GM19324 (cell line): ENCODE measurements around the gene CD96.

Experiments
- ATAC-seq: cut with Tn5 transposase; IDR thresholded peaks from one replicate; pipeline ENCODE4 v1.9.1; 2021; ENCODE audit warnings: mild to moderate bottlenecking, moderate library complexity; ENCODE audit not compliant: unreplicated experiment, low FRiP score

CD96 gene

GRCh38 chr3:111591555-111591954 lies 49.6 kb downstream of the CD96 start:
- ATAC-seq: no peak

GRCh38 chr3:111592143-111592542 lies 50.1 kb downstream of the CD96 start:
- no peak for ATAC-seq

GRCh38 chr3:111592936-111593335 lies 50.9 kb downstream of the CD96 start:
- no peak for ATAC-seq

- ATAC-seq: peak; percentile 3
Measured at GRCh38 chr3:111593666-111594065, 51.7 kb downstream of the CD96 start.

GRCh38 chr3:111594205-111594604 lies 52.2 kb downstream of the CD96 start:
- ATAC-seq: peak; percentile 47

- ATAC-seq: no peak
Measured at GRCh38 chr3:111594781-111595180, 52.8 kb downstream of the CD96 start.

- ATAC-seq: no peak
Measured at GRCh38 chr3:111595232-111595631, 53.2 kb downstream of the CD96 start, which contains the start of gene ZBED2. ZBED2 (minus strand) TSS chr3:111595346; CDS start chr3:111594201, 1,145 bp downstream.

GRCh38 chr3:111596328-111596727 lies 54.3 kb downstream of the CD96 start:
- no peak for ATAC-seq

GRCh38 chr3:111598139-111598538 lies 56.1 kb downstream of the CD96 start:
- ATAC-seq: no peak

GRCh38 chr3:111598552-111598951 lies 56.6 kb downstream of the CD96 start:
- no peak for ATAC-seq

GRCh38 chr3:111601810-111602209 lies 59.8 kb downstream of the CD96 start:
- no peak for ATAC-seq

GRCh38 chr3:111603679-111604078 lies 61.7 kb downstream of the CD96 start:
- ATAC-seq: peak; percentile 44

- no peak for ATAC-seq
Measured at GRCh38 chr3:111604119-111604518, 62.1 kb downstream of the CD96 start.

GRCh38 chr3:111605018-111605417 lies 63.0 kb downstream of the CD96 start:
- no peak for ATAC-seq

GRCh38 chr3:111605493-111605892 lies 63.5 kb downstream of the CD96 start:
- no peak for ATAC-seq

GRCh38 chr3:111607240-111607920 lies 65.4 kb downstream of the CD96 start:
- no peak for ATAC-seq

GRCh38 chr3:111608383-111608782 lies 66.4 kb downstream of the CD96 start:
- peak; percentile 40 for ATAC-seq

GRCh38 chr3:111609700-111610099 lies 67.7 kb downstream of the CD96 start:
- ATAC-seq: no peak

GRCh38 chr3:111610189-111610588 lies 68.2 kb downstream of the CD96 start:
- peak; percentile 75 for ATAC-seq

- ATAC-seq: no peak
Measured at GRCh38 chr3:111610612-111611054, 68.6 kb downstream of the CD96 start.

GRCh38 chr3:111613294-111613693 lies 71.3 kb downstream of the CD96 start:
- ATAC-seq: no peak

GRCh38 chr3:111615880-111616279 lies 73.9 kb downstream of the CD96 start:
- ATAC-seq: no peak
